Sigmoid colon (tissue), 3 donors: Measurements from ENCODE around the gene CORO1C.

ENCODE experiments used
- POLR2A ChIP-seq, 2 donors: fragments of 450-650 bp; IDR thresholded peaks; one replicate each; pipeline ENCODE4 v1.6.1; 2016; ENCODE audit warnings: antibody characterized with exemption in 2 of 2, mild to moderate bottlenecking in 2 of 2, moderate library complexity in 2 of 2
- TF ChIP-seq, protein P1 (sequence below), 4 experiments: fragments of 450-650 bp in 3 of 4; fragments of 200-600 bp in 1 of 4; IDR thresholded peaks; one replicate each; pipeline ENCODE4 v1.5.1; 2016 to 2019; ENCODE audit warnings: antibody characterized with exemption in 4 of 4, mild to moderate bottlenecking in 3 of 4, moderate library complexity in 2 of 4

DNA sequence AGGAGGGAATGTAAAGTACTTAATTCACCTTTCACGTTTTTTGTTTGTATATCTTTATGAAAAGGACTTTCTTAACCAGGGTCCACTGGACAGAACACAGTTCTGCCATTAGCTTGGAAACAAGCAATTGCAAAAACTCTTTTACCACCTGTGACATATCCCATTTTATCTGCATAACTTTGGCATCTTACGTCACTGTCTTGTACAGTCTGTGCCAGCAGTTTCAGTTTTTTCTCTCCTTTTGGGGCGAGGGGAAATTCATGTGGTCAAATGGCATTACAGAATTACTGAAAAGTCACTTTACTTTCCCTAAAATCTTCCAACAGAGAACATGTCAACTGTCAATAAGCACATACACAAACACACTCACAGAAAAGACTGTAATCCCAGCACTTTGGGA is 53.9 kb downstream of the CORO1C start:
- TF ChIP-seq POLR2A (IDR thresholded peaks at IDR 0.05), result no peak
- TF ChIP-seq, protein P1, sequence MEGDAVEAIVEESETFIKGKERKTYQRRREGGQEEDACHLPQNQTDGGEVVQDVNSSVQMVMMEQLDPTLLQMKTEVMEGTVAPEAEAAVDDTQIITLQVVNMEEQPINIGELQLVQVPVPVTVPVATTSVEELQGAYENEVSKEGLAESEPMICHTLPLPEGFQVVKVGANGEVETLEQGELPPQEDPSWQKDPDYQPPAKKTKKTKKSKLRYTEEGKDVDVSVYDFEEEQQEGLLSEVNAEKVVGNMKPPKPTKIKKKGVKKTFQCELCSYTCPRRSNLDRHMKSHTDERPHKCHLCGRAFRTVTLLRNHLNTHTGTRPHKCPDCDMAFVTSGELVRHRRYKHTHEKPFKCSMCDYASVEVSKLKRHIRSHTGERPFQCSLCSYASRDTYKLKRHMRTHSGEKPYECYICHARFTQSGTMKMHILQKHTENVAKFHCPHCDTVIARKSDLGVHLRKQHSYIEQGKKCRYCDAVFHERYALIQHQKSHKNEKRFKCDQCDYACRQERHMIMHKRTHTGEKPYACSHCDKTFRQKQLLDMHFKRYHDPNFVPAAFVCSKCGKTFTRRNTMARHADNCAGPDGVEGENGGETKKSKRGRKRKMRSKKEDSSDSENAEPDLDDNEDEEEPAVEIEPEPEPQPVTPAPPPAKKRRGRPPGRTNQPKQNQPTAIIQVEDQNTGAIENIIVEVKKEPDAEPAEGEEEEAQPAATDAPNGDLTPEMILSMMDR (IDR thresholded peaks at IDR 0.05), result no peak
